GM12892 (cell line): ENCODE measurements around the gene SPATA25.

Experiments
- DNase-seq: peaks from one replicate; pipeline ENCODE4 v3.0.0; 2011; ENCODE audit not compliant: insufficient read length
- FAIRE-seq: peaks from 2 replicates; lab custom pipeline; 2011; peaks lifted over from hg19 to GRCh38; lab: Jason Lieb, UNC
- POLR2A ChIP-seq: IDR thresholded peaks from 2 replicates; pipeline ENCODE4 v1.6.1; 2011; ENCODE audit warnings: low read depth, low read length, control low read depth
- POLR2AphosphoS5 ChIP-seq: IDR thresholded peaks from 2 replicates; pipeline ENCODE4 v1.6.1; 2011; ENCODE audit warnings: low read depth, low read length, control low read depth
- TAF1 ChIP-seq: IDR thresholded peaks from 2 replicates; pipeline ENCODE4 v1.6.1; 2011; ENCODE audit warnings: low read depth, mild to moderate bottlenecking, control low read depth, low read length, borderline replicate concordance

Gene SPATA25

GRCh38 chr20:45872626-45873025 lies 14.8 kb downstream of the SPATA25 start:
- no peak for DNase-seq
- TF ChIP-seq POLR2A (no peak), TAF1 (no peak), POLR2AphosphoS5 (no peak)
- FAIRE-seq, result no peak

GRCh38 chr20:45867819-45868176 lies 19.6 kb downstream of the SPATA25 start:
- TF ChIP-seq TAF1, result no peak
- no peak for DNase-seq

GRCh38 chr20:45867136-45867818 lies 20.1 kb downstream of the SPATA25 start:
- TF ChIP-seq POLR2AphosphoS5, result no peak
- no peak for TF ChIP-seq POLR2A
- TF ChIP-seq TAF1, result no peak
- DNase-seq (no peak), FAIRE-seq (no peak)

More at GRCh38 chr20:45867819-45868176, 19.6 kb downstream of the SPATA25 start:
- FAIRE-seq, result no peak

GRCh38 chr20:45866454-45866853 lies 21.0 kb downstream of the SPATA25 start:
- no peak for DNase-seq
- FAIRE-seq, result no peak
- TF ChIP-seq POLR2AphosphoS5 (no peak), TAF1 (no peak), POLR2A (no peak)

GRCh38 chr20:45863543-45864470 lies 23.6 kb downstream of the SPATA25 start:
- no peak for FAIRE-seq
- TF ChIP-seq TAF1 (no peak), POLR2AphosphoS5 (no peak), POLR2A (no peak)
- DNase-seq, result no peak

GRCh38 chr20:45861221-45862075 lies 26.0 kb downstream of the SPATA25 start:
- FAIRE-seq (no peak), DNase-seq (no peak)
- no peak for TF ChIP-seq POLR2AphosphoS5
- no peak for TF ChIP-seq POLR2A

- FAIRE-seq, result no peak
- no peak for DNase-seq
- TF ChIP-seq TAF1, result no peak
- no peak for TF ChIP-seq POLR2A
- no peak for TF ChIP-seq POLR2AphosphoS5
Measured at GRCh38 chr20:45860560-45861220, 26.7 kb downstream of the SPATA25 start.

GRCh38 chr20:45859916-45860315 lies 27.5 kb downstream of the SPATA25 start:
- DNase-seq (no peak), FAIRE-seq (no peak)
- TF ChIP-seq POLR2A, result no peak
- TF ChIP-seq POLR2AphosphoS5, result no peak
- no peak for TF ChIP-seq TAF1

GRCh38 chr20:45857882-45858216 lies 29.6 kb downstream of the SPATA25 start:
- TF ChIP-seq POLR2A (no peak), POLR2AphosphoS5 (no peak), TAF1 (no peak)
- FAIRE-seq (no peak), DNase-seq (peak; percentile 66)

- TF ChIP-seq POLR2AphosphoS5 (peak; percentile 88), POLR2A (peak; percentile 89), TAF1 (peak; percentile 97)
- DNase-seq (peak; percentile 99), FAIRE-seq (peak; percentile 93)
Measured at GRCh38 chr20:45857114-45857881, 30.1 kb downstream of the SPATA25 start, which contains the start of the genes ACOT8 and ZSWIM3. Gene ACOT8 (minus strand): TSS chr20:45857392. CDS start chr20:45857315, 77 bp downstream. Gene ZSWIM3 (plus strand): TSS chr20:45857614. CDS start chr20:45857826, 212 bp downstream.

GRCh38 chr20:45853484-45853883 lies 33.9 kb downstream of the SPATA25 start:
- TF ChIP-seq TAF1 (no peak), POLR2AphosphoS5 (no peak), POLR2A (no peak)
- FAIRE-seq (no peak), DNase-seq (no peak)
